ENCODE measurements around the gene RWDD2A.
"Not testable (repeated sequence)": the region's sequence is repeated elsewhere in the genome, so short reads cannot be mapped to it uniquely, and the experiment has no call there.

The RWDD2A gene

GRCh38 chr6:83192871-83193746 lies at the start of gene RWDD2A, which contains the start of gene PGM3:
TSS of gene RWDD2A (plus strand) at chr6:83193357. CDS start at chr6:83194452, 1,095 bp downstream.
TSS of gene PGM3 (minus strand) at chr6:83193265. CDS start at chr6:83191012, 2,253 bp downstream.
- DNase-seq, result peak; percentile 76

- no peak for DNase-seq
Measured at GRCh38 chr6:83151114-83151513, 42.0 kb upstream of the RWDD2A start.

- no peak for DNase-seq
Measured at GRCh38 chr6:83152913-83153312, 40.2 kb upstream of the RWDD2A start.

GRCh38 chr6:83153883-83154521 lies 39.2 kb upstream of the RWDD2A start:
- no peak for DNase-seq

- DNase-seq, result no peak
Measured at GRCh38 chr6:83155794-83156193, 37.4 kb upstream of the RWDD2A start.

GRCh38 chr6:83160167-83160566 lies 33.0 kb upstream of the RWDD2A start:
- DNase-seq, result no peak

- DNase-seq, result no peak
Measured at GRCh38 chr6:83167726-83168278, 25.4 kb upstream of the RWDD2A start.

- no peak for DNase-seq
Measured at GRCh38 chr6:83168556-83168955, 24.6 kb upstream of the RWDD2A start.

GRCh38 chr6:83169106-83169505 lies 24.1 kb upstream of the RWDD2A start:
- DNase-seq, result no peak

GRCh38 chr6:83169511-83169910 lies 23.6 kb upstream of the RWDD2A start:
- no peak for DNase-seq

GRCh38 chr6:83176246-83176645 lies 16.9 kb upstream of the RWDD2A start:
- DNase-seq, result no peak

GRCh38 chr6:83180426-83180950 lies 12.7 kb upstream of the RWDD2A start:
- no peak for DNase-seq

GRCh38 chr6:83182114-83182513 lies 11.0 kb upstream of the RWDD2A start:
- no peak for DNase-seq

- DNase-seq, result no peak
Measured at GRCh38 chr6:83183082-83183828, 9.9 kb upstream of the RWDD2A start.

GRCh38 chr6:83185096-83185495 lies 8.1 kb upstream of the RWDD2A start:
- DNase-seq, result no peak

- no peak for DNase-seq
Measured at GRCh38 chr6:83188501-83188900, 4.7 kb upstream of the RWDD2A start.

- no peak for DNase-seq
Measured at GRCh38 chr6:83190626-83191025, 2.5 kb upstream of the RWDD2A start.

GRCh38 chr6:83191974-83192373 lies 1.2 kb upstream of the RWDD2A start:
- not testable (repeated sequence) for DNase-seq

GRCh38 chr6:83192456-83192855 lies 701 bp upstream of the RWDD2A start:
- DNase-seq, result no peak

GRCh38 chr6:83193747-83194566 lies 800 bp downstream of the RWDD2A start:
- peak; percentile 75 for DNase-seq

GRCh38 chr6:83198486-83199172 lies 5.5 kb downstream of the RWDD2A start:
- DNase-seq, result no peak

Data from NCI-H526 treated with DMSO at 0.1 percent for 48 hours (cell line).